ENCODE measurements around the gene EPHA5. TPM values are rescaled to one million over a fixed set of nuclear protein-coding genes. Genes with fewer than 3 reads are reported as not detected.

The EPHA5 gene
- total RNA-seq, 1 experiment from 2014 or later: 0.28 TPM

DNA sequence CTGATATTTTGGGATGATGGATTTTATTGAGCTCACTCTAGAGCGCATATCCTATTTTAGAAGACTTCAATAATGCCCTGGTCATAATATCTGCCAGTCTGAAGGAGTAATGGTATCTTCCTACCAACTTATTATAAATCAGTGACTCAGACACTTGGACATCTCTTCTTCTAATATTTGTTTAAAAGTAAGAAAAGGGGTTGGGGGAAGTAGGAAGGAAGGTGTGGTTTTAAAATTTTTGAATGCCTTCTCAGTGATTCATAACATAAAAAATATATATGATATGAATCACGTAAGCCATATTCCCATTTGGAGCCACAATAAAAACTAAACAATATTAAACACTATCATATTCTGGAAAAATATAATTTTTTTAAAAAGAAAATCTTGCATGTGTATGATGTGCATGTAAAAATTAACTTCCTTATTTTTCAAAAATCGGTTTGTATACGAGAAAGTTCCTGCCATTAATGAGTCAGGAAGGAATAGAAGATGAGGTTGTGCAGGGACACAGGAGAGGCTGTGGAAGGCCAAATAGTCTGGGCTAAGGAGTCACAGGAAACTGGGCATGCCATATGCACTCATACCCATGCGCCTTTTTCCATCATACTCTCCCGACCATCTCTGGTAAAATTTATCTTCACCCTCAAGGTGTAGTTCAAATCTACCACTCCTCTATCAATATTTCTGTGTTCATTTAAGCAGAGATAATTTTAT is 286.5 kb downstream of the EPHA5 start:
- ChIA-PET CTCF (interaction anchor here (0.7 kb wide), 1 partner anchor 15 kb away, joined by 3 read pairs; no protein-coding TSS in a partner anchor), POLR2A (no interaction called here)
- TF ChIP-seq CTCF (IDR thresholded peaks at IDR 0.05; ENCODE audit: unreplicated experiment): no peak
- peak; percentile 31 for DNase-seq (ENCODE audit: unreplicated experiment)
- BruUV-seq (replicated peaks): no TSS peak
- Mint-ChIP-seq H3K27me3 (ENCODE audit: insufficient read depth, unreplicated experiment) (no peaks in the 10 kb centered on the region), H3K4me3 (ENCODE audit: unreplicated experiment) (no peak overlapping the region), H3K9me3 (ENCODE audit: unreplicated experiment) (no peaks in the 10 kb centered on the region), H3K27ac (ENCODE audit: low read depth, unreplicated experiment) (peak overlapping the region; percentile 74), H3K4me1 (ENCODE audit: insufficient read depth, unreplicated experiment) (peaks cover 12% of the 10 kb centered on the region), H3K36me3 (ENCODE audit: insufficient read depth, unreplicated experiment) (no peaks in the 10 kb centered on the region)
- intact Hi-C loops (cut with micrococcal nuclease): no loop called here

- H3K27me3 Mint-ChIP-seq (ENCODE audit: insufficient read depth, unreplicated experiment): no peaks in the 10 kb centered on the region
- H3K9me3 Mint-ChIP-seq (ENCODE audit: unreplicated experiment): no peaks in the 10 kb centered on the region
- BruUV-seq (replicated peaks): no TSS peak
- H3K4me1 Mint-ChIP-seq (ENCODE audit: insufficient read depth, unreplicated experiment): peaks cover 12% of the 10 kb centered on the region
- POLR2A ChIA-PET: interaction anchor here (0.8 kb wide), 1 partner anchor 16 kb away, joined by 3 read pairs; no protein-coding TSS in a partner anchor
- CTCF ChIA-PET: no interaction called here
- intact Hi-C loops (cut with micrococcal nuclease): no loop called here
- TF ChIP-seq CTCF (IDR thresholded peaks at IDR 0.05; ENCODE audit: unreplicated experiment): no peak
- H3K4me3 Mint-ChIP-seq (ENCODE audit: unreplicated experiment): no peak overlapping the region
- DNase-seq (ENCODE audit: unreplicated experiment): no peak
- H3K27ac Mint-ChIP-seq (ENCODE audit: low read depth, unreplicated experiment): no peak overlapping the region
- no peaks in the 10 kb centered on the region for H3K36me3 Mint-ChIP-seq (ENCODE audit: insufficient read depth, unreplicated experiment)
Measured at GRCh38 chr4:65381648-65382047, 288.6 kb downstream of the EPHA5 start.

DNA sequence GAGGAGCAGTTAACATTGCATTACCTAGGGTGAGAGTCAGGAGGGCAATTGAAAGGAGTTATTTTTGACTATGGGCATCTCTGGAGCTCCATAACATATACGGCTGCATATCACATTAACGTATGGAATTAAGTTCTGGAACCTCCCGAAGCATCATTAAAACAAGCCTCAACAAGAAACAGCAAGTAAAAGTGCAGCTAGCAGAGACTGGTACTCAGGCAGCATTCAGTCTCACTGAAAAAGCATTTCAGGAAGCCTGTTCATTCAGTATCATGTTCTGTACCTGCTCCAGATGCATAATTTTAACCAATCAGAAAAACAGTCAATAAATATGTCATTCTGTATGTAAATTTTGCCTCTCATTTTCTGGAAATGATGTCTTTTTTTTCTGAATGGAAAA is 299.6 kb downstream of the EPHA5 start:
- Mint-ChIP-seq H3K4me1 (ENCODE audit: insufficient read depth, unreplicated experiment) (peaks cover 10% of the 10 kb centered on the region), H3K4me3 (ENCODE audit: unreplicated experiment) (no peak overlapping the region), H3K27ac (ENCODE audit: low read depth, unreplicated experiment) (no peak overlapping the region), H3K27me3 (ENCODE audit: insufficient read depth, unreplicated experiment) (no peaks in the 10 kb centered on the region), H3K9me3 (ENCODE audit: unreplicated experiment) (no peaks in the 10 kb centered on the region), H3K36me3 (ENCODE audit: insufficient read depth, unreplicated experiment) (no peaks in the 10 kb centered on the region)
- no peak for DNase-seq (ENCODE audit: unreplicated experiment)
- no peak for TF ChIP-seq CTCF (IDR thresholded peaks at IDR 0.05; ENCODE audit: unreplicated experiment)
- intact Hi-C loops (cut with micrococcal nuclease): no loop called here
- no TSS peak for BruUV-seq (replicated peaks)
- ChIA-PET POLR2A (no interaction called here), CTCF (no interaction called here)

GRCh38 chr4:65367306-65367705 is 303.0 kb downstream of the EPHA5 start:
- no peak overlapping the region for H3K27ac Mint-ChIP-seq (ENCODE audit: low read depth, unreplicated experiment)
- POLR2A ChIA-PET: no interaction called here
- no peak for TF ChIP-seq CTCF (IDR thresholded peaks at IDR 0.05; ENCODE audit: unreplicated experiment)
- intact Hi-C loops (cut with micrococcal nuclease): no loop called here
- CTCF ChIA-PET: interaction anchor here (0.6 kb wide), 1 partner anchor 1108 kb away, joined by 3 read pairs; no protein-coding TSS in a partner anchor
- no peaks in the 10 kb centered on the region for H3K36me3 Mint-ChIP-seq (ENCODE audit: insufficient read depth, unreplicated experiment)
- H3K4me1 Mint-ChIP-seq (ENCODE audit: insufficient read depth, unreplicated experiment): peaks cover 10% of the 10 kb centered on the region
- H3K9me3 Mint-ChIP-seq (ENCODE audit: unreplicated experiment): no peaks in the 10 kb centered on the region
- peak; percentile 6 for DNase-seq (ENCODE audit: unreplicated experiment)
- no peaks in the 10 kb centered on the region for H3K27me3 Mint-ChIP-seq (ENCODE audit: insufficient read depth, unreplicated experiment)
- no TSS peak for BruUV-seq (replicated peaks)
- no peak overlapping the region for H3K4me3 Mint-ChIP-seq (ENCODE audit: unreplicated experiment)
